ENCODE data around the gene EIF4A3. TPM values are rescaled to one million over a fixed set of nuclear protein-coding genes. Genes with fewer than 3 reads are reported as not detected.

The EIF4A3 gene
- total RNA-seq, 3 donors from 2014 or later = 228 to 251 (median 230) TPM

GRCh38 chr17:80116921-80117380 is 30.0 kb downstream of the EIF4A3 start:
- ATAC-seq (no peak), DNase-seq (no peak)
- Mint-ChIP-seq H3K4me3 (no peak overlapping the region), H3K4me1 (ENCODE audit: low read depth) (no peaks in the 10 kb centered on the region), H3K9me3 (peaks cover 7% of the 10 kb centered on the region), H3K36me3 (ENCODE audit: insufficient read depth) (no peaks in the 10 kb centered on the region), H3K27me3 (ENCODE audit: low read depth) (no peaks in the 10 kb centered on the region)

- Mint-ChIP-seq H3K9me3 (peaks cover 7% of the 10 kb centered on the region), H3K36me3 (ENCODE audit: insufficient read depth) (no peaks in the 10 kb centered on the region), H3K4me3 (no peak overlapping the region), H3K4me1 (ENCODE audit: low read depth) (no peaks in the 10 kb centered on the region), H3K27me3 (ENCODE audit: low read depth) (no peaks in the 10 kb centered on the region)
- no peak for ATAC-seq
- no peak for DNase-seq
Observed at GRCh38 chr17:80116276-80116920, 30.5 kb downstream of the EIF4A3 start.

- no peaks in the 10 kb centered on the region for H3K27me3 Mint-ChIP-seq (ENCODE audit: low read depth)
- DNase-seq = no peak
- H3K9me3 Mint-ChIP-seq = peaks cover 7% of the 10 kb centered on the region
- H3K36me3 Mint-ChIP-seq (ENCODE audit: insufficient read depth) = no peaks in the 10 kb centered on the region
- no peak overlapping the region for H3K4me3 Mint-ChIP-seq
- no peaks in the 10 kb centered on the region for H3K4me1 Mint-ChIP-seq (ENCODE audit: low read depth)
- ATAC-seq = no peak
Observed at GRCh38 chr17:80115159-80115558, 31.8 kb downstream of the EIF4A3 start.

- Mint-ChIP-seq H3K36me3 (ENCODE audit: insufficient read depth) (no peaks in the 10 kb centered on the region), H3K4me1 (ENCODE audit: low read depth) (no peaks in the 10 kb centered on the region), H3K9me3 (peaks cover 7% of the 10 kb centered on the region), H3K4me3 (no peak overlapping the region), H3K27me3 (ENCODE audit: low read depth) (no peaks in the 10 kb centered on the region)
- DNase-seq (no peak), ATAC-seq (no peak)
Observed at GRCh38 chr17:80114758-80115157, 32.2 kb downstream of the EIF4A3 start.

- Mint-ChIP-seq H3K27me3 (ENCODE audit: low read depth) (no peaks in the 10 kb centered on the region), H3K36me3 (ENCODE audit: insufficient read depth) (no peaks in the 10 kb centered on the region), H3K4me3 (no peak overlapping the region), H3K9me3 (peaks cover 7% of the 10 kb centered on the region), H3K4me1 (ENCODE audit: low read depth) (no peaks in the 10 kb centered on the region)
- ATAC-seq (no peak), DNase-seq (no peak)
Observed at GRCh38 chr17:80113033-80113484, 33.9 kb downstream of the EIF4A3 start.

- no peak overlapping the region for H3K4me3 Mint-ChIP-seq
- peaks cover 7% of the 10 kb centered on the region for H3K9me3 Mint-ChIP-seq
- no peaks in the 10 kb centered on the region for H3K36me3 Mint-ChIP-seq (ENCODE audit: insufficient read depth)
- ATAC-seq (no peak), DNase-seq (no peak)
- H3K27me3 Mint-ChIP-seq (ENCODE audit: low read depth) = no peaks in the 10 kb centered on the region
- H3K4me1 Mint-ChIP-seq (ENCODE audit: low read depth) = no peaks in the 10 kb centered on the region
Observed at GRCh38 chr17:80112471-80113032, 34.4 kb downstream of the EIF4A3 start.

- Mint-ChIP-seq H3K4me1 (ENCODE audit: low read depth) (no peaks in the 10 kb centered on the region), H3K4me3 (no peak overlapping the region), H3K9me3 (peaks cover 7% of the 10 kb centered on the region), H3K27me3 (ENCODE audit: low read depth) (no peaks in the 10 kb centered on the region), H3K36me3 (ENCODE audit: insufficient read depth) (no peaks in the 10 kb centered on the region)
- DNase-seq = no peak
- no peak for ATAC-seq
Observed at GRCh38 chr17:80111702-80112470, 35.0 kb downstream of the EIF4A3 start.

GRCh38 chr17:80110927-80111701 is 35.8 kb downstream of the EIF4A3 start:
- ATAC-seq = no peak
- no peak for DNase-seq
- H3K36me3 Mint-ChIP-seq (ENCODE audit: insufficient read depth) = no peaks in the 10 kb centered on the region

GRCh38 chr17:80110447-80110812 is 36.5 kb downstream of the EIF4A3 start:
- DNase-seq (no peak), ATAC-seq (no peak)
- Mint-ChIP-seq H3K27me3 (ENCODE audit: low read depth) (no peaks in the 10 kb centered on the region), H3K36me3 (ENCODE audit: insufficient read depth) (no peaks in the 10 kb centered on the region), H3K4me1 (ENCODE audit: low read depth) (no peaks in the 10 kb centered on the region), H3K9me3 (peaks cover 6% of the 10 kb centered on the region), H3K4me3 (no peak overlapping the region)

More at GRCh38 chr17:80110927-80111701, 35.8 kb downstream of the EIF4A3 start:
- Mint-ChIP-seq H3K9me3 (peaks cover 7% of the 10 kb centered on the region), H3K27me3 (ENCODE audit: low read depth) (no peaks in the 10 kb centered on the region), H3K4me3 (no peak overlapping the region), H3K4me1 (ENCODE audit: low read depth) (no peaks in the 10 kb centered on the region)

- H3K4me1 Mint-ChIP-seq (ENCODE audit: low read depth) = no peaks in the 10 kb centered on the region
- no peak for ATAC-seq
- H3K4me3 Mint-ChIP-seq = no peak overlapping the region
- H3K27me3 Mint-ChIP-seq (ENCODE audit: low read depth) = no peaks in the 10 kb centered on the region
- H3K9me3 Mint-ChIP-seq = peaks cover under 1% of the 10 kb centered on the region
- no peaks in the 10 kb centered on the region for H3K36me3 Mint-ChIP-seq (ENCODE audit: insufficient read depth)
- no peak for DNase-seq
Observed at GRCh38 chr17:80109713-80110446, 37.0 kb downstream of the EIF4A3 start.

GRCh38 chr17:80109066-80109660 is 37.8 kb downstream of the EIF4A3 start:
- ATAC-seq (no peak), DNase-seq (no peak)
- Mint-ChIP-seq H3K4me3 (no peak overlapping the region), H3K36me3 (ENCODE audit: insufficient read depth) (no peaks in the 10 kb centered on the region), H3K4me1 (ENCODE audit: low read depth) (no peaks in the 10 kb centered on the region), H3K27me3 (ENCODE audit: low read depth) (no peaks in the 10 kb centered on the region), H3K9me3 (no peaks in the 10 kb centered on the region)

- Mint-ChIP-seq H3K4me3 (no peak overlapping the region), H3K36me3 (ENCODE audit: insufficient read depth) (no peaks in the 10 kb centered on the region), H3K4me1 (ENCODE audit: low read depth) (peaks cover under 1% of the 10 kb centered on the region), H3K27me3 (ENCODE audit: low read depth) (no peaks in the 10 kb centered on the region), H3K9me3 (no peaks in the 10 kb centered on the region)
- no peak for DNase-seq
- ATAC-seq = no peak
Observed at GRCh38 chr17:80108036-80108971, 38.6 kb downstream of the EIF4A3 start.
